H1 (cell line): Measurements from ENCODE around the gene SLC15A1. TPM values are rescaled to one million over a fixed set of nuclear protein-coding genes. Genes with fewer than 3 reads are reported as not detected.

Experiments used
- CTCF ChIA-PET: fragments of 300-600 bp; sonication (Branson Sonifier 250); formaldehyde crosslinking; loops from one replicate; lab custom pipeline; 2021; ENCODE audit not compliant: partially characterized antibody; lab: Charles Lee
- POLR2A ChIA-PET: fragments of 300-600 bp; sonication (Branson Sonifier 250); formaldehyde crosslinking; loops from one replicate; lab custom pipeline; 2021; ENCODE audit warnings: inconsistent platforms; ENCODE audit not compliant: partially characterized antibody; lab: Charles Lee
- DNase-seq, 2 experiments: peaks; one replicate each; pipeline versions ENCODE4 v3.0.0 to v3.0.0-alpha.2; 2010 to 2022; ENCODE audit warnings: low spot score in 2 of 2, low read depth in 1 of 2, mixed read lengths in 1 of 2
- FAIRE-seq: peaks from 2 replicates; lab custom pipeline; 2011; peaks lifted over from hg19 to GRCh38; lab: Jason Lieb, UNC
- H2AFZ ChIP-seq: 2 replicates; pipeline ENCODE4 v1.8.1; 2012; ENCODE audit warnings: low read length, inconsistent platforms
- H2AK5ac ChIP-seq: 2 replicates; pipeline ENCODE4 v1.6.1; 2013; ENCODE audit warnings: low read depth, low read length
- H2BK120ac ChIP-seq: replicated peaks from 2 replicates; pipeline ENCODE3; 2013; ENCODE audit warnings: low read depth, low read length, inconsistent platforms
- H2BK12ac ChIP-seq: 2 replicates; pipeline ENCODE4 v1.6.1; 2013; ENCODE audit warnings: low read depth, low read length
- H2BK15ac ChIP-seq: 2 replicates; pipeline ENCODE4 v1.6.1; 2013; ENCODE audit warnings: low read length
- H2BK20ac ChIP-seq: 2 replicates; pipeline ENCODE4 v1.6.1; 2013; ENCODE audit warnings: low read length
- H2BK5ac ChIP-seq: 2 replicates; pipeline ENCODE4 v1.6.1; 2013; ENCODE audit warnings: low read depth, low read length
- H3K14ac ChIP-seq: 2 replicates; pipeline ENCODE4 v1.6.1; 2013; ENCODE audit warnings: inconsistent platforms; ENCODE audit not compliant: insufficient read length
- H3K18ac ChIP-seq: 2 replicates; pipeline ENCODE4 v1.6.1; 2013; ENCODE audit warnings: low read length; ENCODE audit errors: extremely low read depth
- H3K23ac ChIP-seq: 2 replicates; pipeline ENCODE4 v1.6.1; 2013; ENCODE audit warnings: inconsistent platforms; ENCODE audit not compliant: insufficient read length
- H3K23me2 ChIP-seq: 2 replicates; pipeline ENCODE4 v1.6.1; 2013; ENCODE audit warnings: low read depth, low read length
- H3K27ac ChIP-seq: 2 replicates; pipeline ENCODE4 v1.6.1; 2011; ENCODE audit warnings: low read depth, low read length, inconsistent platforms
- H3K27me3 ChIP-seq, 4 experiments: replicated peaks in 1 of 4; 1 replicate in 1 of 4; 2 replicates in 3 of 4; pipeline versions ENCODE4 v1.6.1 to v1.8.1; 2011 to 2013; ENCODE audit warnings: low read length in 3 of 4, mild to moderate bottlenecking in 3 of 4, inconsistent platforms in 2 of 4, mixed read lengths in 2 of 4, moderate library complexity in 1 of 4; ENCODE audit not compliant: control insufficient read depth in 3 of 4, insufficient read depth in 3 of 4; ENCODE audit errors: extremely low read depth in 1 of 4
- H3K36me3 ChIP-seq, 4 experiments: 2 replicates each; pipeline versions ENCODE4 v1.6.1 to v1.8.1; 2011 to 2013; ENCODE audit warnings: mild to moderate bottlenecking in 4 of 4, low read length in 3 of 4, moderate library complexity in 2 of 4, control low read depth in 1 of 4, inconsistent platforms in 1 of 4; ENCODE audit not compliant: insufficient read depth in 4 of 4, control insufficient read depth in 2 of 4
- H3K4ac ChIP-seq: replicated peaks from 2 replicates; pipeline ENCODE3; 2013; ENCODE audit warnings: low read length, low read depth, mixed read lengths, inconsistent platforms; ENCODE audit not compliant: insufficient read length
- H3K4me1 ChIP-seq, 4 experiments: replicated peaks in 1 of 4; 1 replicate in 1 of 4; 2 replicates in 3 of 4; pipeline versions ENCODE4 v1.6.1 to v1.8.1; 2011 to 2013; ENCODE audit warnings: low read length in 3 of 4, inconsistent platforms in 2 of 4, mixed read lengths in 1 of 4; ENCODE audit not compliant: insufficient read depth in 4 of 4, control insufficient read depth in 3 of 4
- H3K4me2 ChIP-seq, 2 experiments: 2 replicates each; pipeline versions ENCODE4 v1.6.1 to v1.8.1; 2011 to 2013; ENCODE audit warnings: low read depth in 2 of 2, low read length in 2 of 2, control low read depth in 1 of 2, inconsistent platforms in 1 of 2, mild to moderate bottlenecking in 1 of 2; ENCODE audit not compliant: insufficient read depth in 1 of 2
- H3K4me3 ChIP-seq, 4 experiments: fragments of 200-600, 300-600 bp in 1 of 4; sonication (generic), shearing (Covaris generic), sonication (Bioruptor Twin) in 1 of 4; 2 replicates each; pipeline versions ENCODE4 v1.5.1 to v1.8.1; 2011 to 2016; ENCODE audit warnings: low read length in 4 of 4, low read depth in 3 of 4, control low read depth in 2 of 4, inconsistent platforms in 2 of 4, mild to moderate bottlenecking in 2 of 4, mixed read lengths in 1 of 4, moderate library complexity in 1 of 4; ENCODE audit not compliant: insufficient read depth in 2 of 4; ENCODE audit errors: extremely low read depth in 1 of 4
- H3K56ac ChIP-seq: replicated peaks from 2 replicates; pipeline ENCODE3; 2013; ENCODE audit warnings: low read depth, mild to moderate bottlenecking, mixed read lengths, low read length, inconsistent platforms; ENCODE audit not compliant: insufficient read length
- H3K79me1 ChIP-seq: 2 replicates; pipeline ENCODE4 v1.6.1; 2013; ENCODE audit warnings: low read depth, low read length, control low read depth
- H3K79me2 ChIP-seq, 2 experiments: 2 replicates each; pipeline versions ENCODE4 v1.6.1 to v1.8.1; 2012 to 2013; ENCODE audit warnings: low read length in 2 of 2, mild to moderate bottlenecking in 2 of 2, inconsistent platforms in 1 of 2; ENCODE audit not compliant: insufficient read depth in 2 of 2, control insufficient read depth in 1 of 2
- H3K9ac ChIP-seq, 4 experiments: replicated peaks in 1 of 4; 1 replicate in 1 of 4; 2 replicates in 3 of 4; pipeline versions ENCODE4 v1.6.1 to v1.8.1; 2011 to 2013; ENCODE audit warnings: low read depth in 3 of 4, low read length in 3 of 4, control low read depth in 2 of 4, mild to moderate bottlenecking in 2 of 4, moderate library complexity in 2 of 4, inconsistent platforms in 1 of 4; ENCODE audit errors: extremely low read depth in 1 of 4
- H3K9me3 ChIP-seq, 2 experiments: 2 replicates each; pipeline versions ENCODE4 v1.6.1 to v1.8.1; 2012 to 2013; ENCODE audit warnings: mild to moderate bottlenecking in 2 of 2, moderate library complexity in 2 of 2, control low read depth in 1 of 2, inconsistent platforms in 1 of 2, low read depth in 1 of 2, low read length in 1 of 2, mixed read lengths in 1 of 2; ENCODE audit not compliant: insufficient read depth in 2 of 2
- H4K20me1 ChIP-seq, 2 experiments: replicated peaks in 1 of 2; 2 replicates each; pipeline versions ENCODE3 to v1.8.1; 2011 to 2013; ENCODE audit warnings: inconsistent platforms in 2 of 2, low read length in 2 of 2, mild to moderate bottlenecking in 1 of 2; ENCODE audit not compliant: insufficient read depth in 2 of 2, control insufficient read depth in 1 of 2
- H4K5ac ChIP-seq: 2 replicates; pipeline ENCODE4 v1.6.1; 2013; ENCODE audit warnings: low read length, low read depth, mixed read lengths, inconsistent platforms; ENCODE audit not compliant: insufficient read length
- H4K8ac ChIP-seq: 2 replicates; pipeline ENCODE4 v1.8.0; 2013; ENCODE audit warnings: mild to moderate bottlenecking, moderate library complexity, low read length, inconsistent platforms; ENCODE audit not compliant: insufficient read depth; ENCODE audit errors: extremely low read depth
- H4K91ac ChIP-seq: replicated peaks from 2 replicates; pipeline ENCODE3; 2013; ENCODE audit warnings: low read length, mixed read lengths, inconsistent platforms; ENCODE audit not compliant: insufficient read length
- BCL11A ChIP-seq, 2 experiments: IDR thresholded peaks; one replicate each; pipeline ENCODE4 v1.6.1; 2011; ENCODE audit warnings: low read depth in 2 of 2, low read length in 2 of 2, mild to moderate bottlenecking in 2 of 2
- BRCA1 ChIP-seq: IDR thresholded peaks from 2 replicates; pipeline ENCODE4 v1.6.1; 2012; ENCODE audit warnings: low read depth, low read length, improper control_type of control experiment
- CHD1 ChIP-seq: IDR thresholded peaks from 2 replicates; pipeline ENCODE4 v1.6.1; 2012; ENCODE audit warnings: low read depth, low read length, improper control_type of control experiment
- CTCF ChIP-seq, 3 experiments: IDR thresholded peaks; 1 replicate in 2 of 3; 2 replicates in 1 of 3; pipeline versions ENCODE4 v1.5.1 to v1.6.1; 2011; ENCODE audit warnings: low read length in 3 of 3, mild to moderate bottlenecking in 3 of 3, inconsistent platforms in 2 of 3, low read depth in 1 of 3, moderate library complexity in 1 of 3; ENCODE audit not compliant: insufficient read depth in 1 of 3; ENCODE audit errors: control extremely low read depth in 1 of 3
- E2F6 ChIP-seq: IDR thresholded peaks from 2 replicates; pipeline ENCODE4 v1.6.1; 2012; ENCODE audit warnings: inconsistent platforms
- EP300 ChIP-seq, 2 experiments: IDR thresholded peaks; 1 replicate in 1 of 2; 2 replicates in 1 of 2; pipeline ENCODE4 v1.6.1; 2011 to 2012; ENCODE audit warnings: low read depth in 2 of 2, low read length in 2 of 2, mild to moderate bottlenecking in 2 of 2, borderline replicate concordance in 1 of 2, inconsistent platforms in 1 of 2, moderate library complexity in 1 of 2
- FOSL1 ChIP-seq: IDR thresholded peaks from 2 replicates; pipeline ENCODE4 v1.6.1; 2011; ENCODE audit warnings: mild to moderate bottlenecking, low read depth, low read length, moderate library complexity; ENCODE audit not compliant: insufficient read depth
- KDM4A ChIP-seq: IDR thresholded peaks from one replicate; pipeline ENCODE4 v1.7.1; 2012; ENCODE audit warnings: low read depth, mild to moderate bottlenecking, moderate library complexity, low read length, inconsistent platforms; ENCODE audit not compliant: severe bottlenecking
- MAFK ChIP-seq: IDR thresholded peaks from 2 replicates; pipeline ENCODE4 v1.6.1; 2012; ENCODE audit warnings: low read depth, mild to moderate bottlenecking, improper control_type of control experiment, low read length
- NRF1 ChIP-seq: IDR thresholded peaks from 2 replicates; pipeline ENCODE4 v1.6.1; 2011; ENCODE audit warnings: mild to moderate bottlenecking, low read depth, low read length, improper control_type of control experiment
- TCF12 ChIP-seq: IDR thresholded peaks from 2 replicates; pipeline ENCODE4 v1.6.1; 2011; ENCODE audit warnings: low read depth, mild to moderate bottlenecking, low read length
- WGBS, 2 experiments: shearing (Covaris generic) in 1 of 2; methylation state at CpG; one replicate each; pipeline versions ENCODE4 v1.1.6 to v1.1.7; 2013 to 2015; ENCODE audit warnings: low lambda C conversion rate in 2 of 2, mixed read lengths in 2 of 2, inconsistent platforms in 1 of 2, low coverage in 1 of 2, missing lambda C conversion rate in 1 of 2; ENCODE audit not compliant: insufficient replicate concordance in 2 of 2, insufficient coverage in 1 of 2, insufficient read length in 1 of 2; ENCODE audit errors: extremely low coverage in 1 of 2, missing lambda C conversion rate in 1 of 2; 5-methylcytosine and 5-hydroxymethylcytosine counted together
- polyA plus RNA-seq, 7 experiments: library from polyadenylated mRNA; depleted of rRNA in 3 of 7; stranded (reverse) in 5 of 7; unstranded in 2 of 7; fragments of >200 nt in 5 of 7; fragments of 200-250 nt in 2 of 7; gene quantifications; 1 replicate in 5 of 7; 2 replicates in 1 of 7; 4 replicates in 1 of 7; pipeline versions ENCODE4 v1.2.1 to v1.2.3, GENCODE V29; 2011 to 2013; ENCODE audit warnings: missing spikeins in 2 of 7, mixed read lengths in 2 of 7
- total RNA-seq: library from RNA; stranded (reverse); fragmentation: NEBNext Ultra II Directional; extraction: Animal tissue kit (Norgen Biotek cat#: 25700); gene quantifications from 2 replicates; pipeline ENCODE4 v1.2.1, GENCODE V29; 2021

SLC15A1 gene
- total and polyA plus RNA-seq, 2 of the 8 experiments (the other 6 are each of a cell fraction or from before 2014, with no cell fraction given), result 1.3 to 2.4 TPM

GRCh38 chr13:98784666-98785065 lies 32.2 kb upstream of the SLC15A1 start:
- H3K4me3 ChIP-seq, result no peak overlapping the region
- no peak overlapping the region for H2BK20ac ChIP-seq
- H3K79me1 ChIP-seq, result no peaks in the 10 kb centered on the region
- no peak overlapping the region for H4K8ac ChIP-seq
- H3K9ac ChIP-seq, result no peak overlapping the region
- ChIA-PET CTCF (interaction anchor here (1.0 to 4.6 kb wide), 2 partner anchors 11 to 59 kb away, joined by 3 to 22 read pairs; no protein-coding TSS in a partner anchor), POLR2A (interaction anchor here (1.3 kb wide), 1 partner anchor 18 kb away, joined by 3 read pairs; no protein-coding TSS in a partner anchor)
- no peak overlapping the region for H2BK15ac ChIP-seq
- DNase-seq (no peak), FAIRE-seq (no peak)
- H2AFZ ChIP-seq, result no peak overlapping the region
- no peaks in the 10 kb centered on the region for H3K79me2 ChIP-seq
- H3K27ac ChIP-seq, result no peak overlapping the region
- no peak overlapping the region for H3K14ac ChIP-seq
- no peak overlapping the region for H2BK5ac ChIP-seq
- H2AK5ac ChIP-seq, result no peak overlapping the region
- H4K91ac ChIP-seq, result no peak overlapping the region
- no peak overlapping the region for H4K5ac ChIP-seq
- H3K4me2 ChIP-seq, result no peak overlapping the region
- 92% methylated on average over 8 of the region's 8 CpGs; no CpG with 5 or more reads in 1 of the 2 experiments for WGBS, 2 experiments
- H3K23ac ChIP-seq, result no peak overlapping the region
- H3K4me1 ChIP-seq, result no peaks in the 10 kb centered on the region
- no peak overlapping the region for H3K56ac ChIP-seq
- H2BK12ac ChIP-seq, result no peak overlapping the region
- H3K4ac ChIP-seq, result no peak overlapping the region
- H3K18ac ChIP-seq, result no peak overlapping the region
- no peaks in the 10 kb centered on the region for H3K27me3 ChIP-seq
- no peaks in the 10 kb centered on the region; the same call in 1 of the 2 replicates for H3K23me2 ChIP-seq
- no peaks in the 10 kb centered on the region for H3K36me3 ChIP-seq
- no peaks in the 10 kb centered on the region for H3K9me3 ChIP-seq
- H4K20me1 ChIP-seq, result no peaks in the 10 kb centered on the region
- no peak overlapping the region for H2BK120ac ChIP-seq
- no peak for TF ChIP-seq CHD1
- no peak for TF ChIP-seq BCL11A (IDR thresholded peaks at IDR 0.05; ENCODE audit: low read depth in 2 of 2, low read length in 2 of 2)
- no peak for TF ChIP-seq NRF1
- no peak for TF ChIP-seq FOSL1
- no peak for TF ChIP-seq TCF12
- no peak for TF ChIP-seq KDM4A
- TF ChIP-seq BRCA1, result no peak
- TF ChIP-seq EP300 (IDR thresholded peaks at IDR 0.05; ENCODE audit: borderline replicate concordance in 1 of 2, low read depth in 2 of 2, low read length in 2 of 2), result no peak
- no peak for TF ChIP-seq E2F6
- TF ChIP-seq MAFK, result no peak
- no peak for TF ChIP-seq CTCF (IDR thresholded peaks at IDR 0.05; ENCODE audit: control extremely low read depth in 1 of 3, insufficient read depth in 1 of 3, low read depth in 1 of 3, low read length in 3 of 3)
